T follicular helper cell (primary cell): ENCODE results near the gene ZGRF1.
"Not testable (repeated sequence)": the region's sequence is repeated elsewhere in the genome, so short reads cannot be mapped to it uniquely, and the experiment has no call there.

Experiments used
- DNase-seq: peaks from one replicate; pipeline ENCODE4 v3.0.0-alpha.2; 2020; ENCODE audit warnings: low read depth

Gene ZGRF1

GRCh38 chr4:112516471-112517066 lies 120.1 kb downstream of the ZGRF1 start:
- no peak for DNase-seq

- no peak for DNase-seq
Measured at GRCh38 chr4:112516066-112516470, 120.6 kb downstream of the ZGRF1 start, which contains the start of gene NEUROG2. NEUROG2 (minus strand) TSS chr4:112516180; CDS start chr4:112515475, 705 bp downstream.

GRCh38 chr4:112515198-112516065 lies 121.3 kb downstream of the ZGRF1 start:
- no peak for DNase-seq

- no peak for DNase-seq
Measured at GRCh38 chr4:112514647-112515197, 122.0 kb downstream of the ZGRF1 start.

GRCh38 chr4:112513971-112514646 lies 122.6 kb downstream of the ZGRF1 start:
- DNase-seq, result no peak

GRCh38 chr4:112511803-112512118 lies 124.9 kb downstream of the ZGRF1 start:
- DNase-seq, result no peak

- DNase-seq, result no peak
Measured at GRCh38 chr4:112511093-112511802, 125.5 kb downstream of the ZGRF1 start.

GRCh38 chr4:112510291-112511092 lies 126.2 kb downstream of the ZGRF1 start:
- no peak for DNase-seq

GRCh38 chr4:112509243-112510141 lies 127.2 kb downstream of the ZGRF1 start:
- DNase-seq, result no peak

- DNase-seq, result no peak
Measured at GRCh38 chr4:112508356-112508755, 128.4 kb downstream of the ZGRF1 start.

- no peak for DNase-seq
Measured at GRCh38 chr4:112504807-112505206, 131.9 kb downstream of the ZGRF1 start.

GRCh38 chr4:112502871-112503270 lies 133.8 kb downstream of the ZGRF1 start:
- DNase-seq, result no peak

- no peak for DNase-seq
Measured at GRCh38 chr4:112492321-112492720, 144.4 kb downstream of the ZGRF1 start.

GRCh38 chr4:112490808-112491207 lies 145.9 kb downstream of the ZGRF1 start:
- not testable (repeated sequence) for DNase-seq
